WTC11 (cell line): ENCODE data around the gene ADARB2. TPM values are rescaled to one million over a fixed set of nuclear protein-coding genes. Genes with fewer than 3 reads are reported as not detected.
A peak's percentile ranks its signal among the peaks of the same experiment; 100 is the strongest.

Experiments
- ATAC-seq: fragments of 200-7000 bp; cut with Tn5 transposase; 2 replicates; pipeline ENCODE4 v1.10.0; 2021; ENCODE audit warnings: mild to moderate bottlenecking, moderate library complexity
- CTCF ChIA-PET: fragments of 300-600 bp; sonication (Branson Sonifier 250); formaldehyde crosslinking; loops from one replicate; lab custom pipeline; 2021; ENCODE audit warnings: antibody characterized with exemption; lab: Charles Lee
- POLR2A ChIA-PET: fragments of 350-600 bp; sonication (Branson Sonifier 250); formaldehyde crosslinking; loops from one replicate; lab custom pipeline; 2021; ENCODE audit warnings: antibody characterized with exemption; lab: Charles Lee
- DNase-seq: peaks from one replicate; pipeline ENCODE4 v3.0.0; 2021; ENCODE audit warnings: low spot score
- H3K27ac Mint-ChIP-seq: 2 replicates; pipeline ENCODE4 v1.8.0; 2021; ENCODE audit warnings: mixed read lengths
- H3K27me3 Mint-ChIP-seq: 2 replicates; pipeline ENCODE4 v1.8.0; 2021; ENCODE audit warnings: low read depth, mild to moderate bottlenecking, moderate library complexity, mixed read lengths
- H3K36me3 Mint-ChIP-seq: 2 replicates; pipeline ENCODE4 v1.8.0; 2021; ENCODE audit warnings: mixed read lengths
- H3K4me1 Mint-ChIP-seq: 2 replicates; pipeline ENCODE4 v1.8.0; 2022; ENCODE audit warnings: mixed read lengths
- H3K4me3 Mint-ChIP-seq: 2 replicates; pipeline ENCODE4 v1.8.0; 2021; ENCODE audit warnings: mild to moderate bottlenecking, moderate library complexity, mixed read lengths
- H3K9me3 Mint-ChIP-seq: 2 replicates; pipeline ENCODE4 v1.8.0; 2021; ENCODE audit warnings: mixed read lengths
- CBFB ChIP-seq: sonication (generic); formaldehyde crosslinking; IDR thresholded peaks from 2 replicates; pipeline ENCODE4 v1.8.1; 2022; ENCODE audit warnings: mild to moderate bottlenecking, low read depth, missing genetic modification reagents
- EMX1 ChIP-seq: fragments of 250-450 bp; sonication (Bioruptor Pico); IDR thresholded peaks from 2 replicates; pipeline ENCODE4 v1.8.0; 2021; ENCODE audit warnings: mild to moderate bottlenecking
- JAZF1 ChIP-seq: fragments of 250-450 bp; sonication (Bioruptor Pico); IDR thresholded peaks from 2 replicates; pipeline ENCODE4 v1.9.0; 2021; ENCODE audit warnings: moderate library complexity, mild to moderate bottlenecking, inconsistent platforms
- JUN ChIP-seq: sonication (generic); formaldehyde crosslinking; IDR thresholded peaks from 2 replicates; pipeline ENCODE4 v1.8.0; 2023; ENCODE audit warnings: mild to moderate bottlenecking, missing genetic modification reagents
- MYBL2 ChIP-seq: sonication (generic); formaldehyde crosslinking; IDR thresholded peaks from 2 replicates; pipeline ENCODE4 v1.8.1; 2023; ENCODE audit warnings: mild to moderate bottlenecking, moderate library complexity, missing genetic modification reagents
- NFYB ChIP-seq: sonication (generic); formaldehyde crosslinking; conservative IDR thresholded peaks from 2 replicates; pipeline ENCODE4 v1.8.0; 2022; ENCODE audit warnings: low read depth, missing genetic modification reagents
- PREB ChIP-seq: sonication (generic); formaldehyde crosslinking; IDR thresholded peaks from 2 replicates; pipeline ENCODE4 v1.8.1; 2022; ENCODE audit warnings: mild to moderate bottlenecking, missing genetic modification reagents, moderate library complexity, borderline replicate concordance
- SP1 ChIP-seq: sonication (generic); formaldehyde crosslinking; conservative IDR thresholded peaks from 2 replicates; pipeline ENCODE4 v1.8.1; 2022; ENCODE audit warnings: missing genetic modification reagents
- TEAD4 ChIP-seq: sonication (generic); formaldehyde crosslinking; IDR thresholded peaks from 2 replicates; pipeline ENCODE4 v1.8.0; 2022; ENCODE audit warnings: mild to moderate bottlenecking, missing genetic modification reagents
- USF1 ChIP-seq: sonication (generic); formaldehyde crosslinking; IDR thresholded peaks from 2 replicates; pipeline ENCODE4 v1.8.0; 2022; ENCODE audit warnings: mild to moderate bottlenecking, missing genetic modification reagents
- USF2 ChIP-seq: sonication (generic); formaldehyde crosslinking; IDR thresholded peaks from 2 replicates; pipeline ENCODE4 v1.8.1; 2023; ENCODE audit warnings: mild to moderate bottlenecking, missing genetic modification reagents, moderate library complexity
- ZNF423 ChIP-seq: fragments of 250-450 bp; sonication (Bioruptor Pico); IDR thresholded peaks from 2 replicates; pipeline ENCODE4 v2.1.2; 2022; ENCODE audit warnings: mild to moderate bottlenecking, moderate library complexity
- total RNA-seq: library from RNA; stranded (reverse); gene quantifications from 3 replicates; pipeline ENCODE4 v1.2.3, GENCODE V29; 2021
- TF ChIP-seq, protein P1 (sequence below): sonication (generic); formaldehyde crosslinking; IDR thresholded peaks from 2 replicates; pipeline ENCODE4 v1.8.1; 2022; ENCODE audit warnings: low read depth, missing genetic modification reagents, borderline replicate concordance
- TF ChIP-seq, protein P2 (sequence below): sonication (generic); formaldehyde crosslinking; IDR thresholded peaks from 2 replicates; pipeline ENCODE4 v1.8.0; 2023; ENCODE audit warnings: mild to moderate bottlenecking, missing genetic modification reagents
- TF ChIP-seq, protein P3 (sequence below): sonication (generic); formaldehyde crosslinking; IDR thresholded peaks from 2 replicates; pipeline ENCODE4 v1.8.1; 2022; ENCODE audit warnings: mild to moderate bottlenecking, moderate library complexity, missing genetic modification reagents
- TF ChIP-seq, protein P4 (sequence below): sonication (generic); formaldehyde crosslinking; IDR thresholded peaks from 2 replicates; pipeline ENCODE4 v1.8.1; 2023; ENCODE audit warnings: mild to moderate bottlenecking, missing genetic modification reagents, moderate library complexity

ADARB2 gene
- total RNA-seq, 1 experiment from 2014 or later: 3.7 TPM

- Mint-ChIP-seq H3K4me1 (peaks cover 24% of the 10 kb centered on the region), H3K27me3 (no peaks in the 10 kb centered on the region; the same call in 1 of the 2 replicates), H3K9me3 (no peaks in the 10 kb centered on the region), H3K4me3 (no peak overlapping the region), H3K36me3 (no peaks in the 10 kb centered on the region), H3K27ac (no peak overlapping the region)
- no peak for ATAC-seq
- DNase-seq: no peak
- CTCF ChIA-PET: no interaction called here
- TF ChIP-seq JAZF1 (CRISPR knock-in tag) (no peak), PREB (CRISPR knock-in tag) (no peak), SP1 (CRISPR knock-in tag) (no peak), CBFB (CRISPR knock-in tag) (no peak), ZNF423 (CRISPR knock-in tag) (no peak), TEAD4 (no peak), MYBL2 (no peak), EMX1 (CRISPR knock-in tag) (no peak), JUN (CRISPR knock-in tag) (no peak)
- TF ChIP-seq, protein P1, sequence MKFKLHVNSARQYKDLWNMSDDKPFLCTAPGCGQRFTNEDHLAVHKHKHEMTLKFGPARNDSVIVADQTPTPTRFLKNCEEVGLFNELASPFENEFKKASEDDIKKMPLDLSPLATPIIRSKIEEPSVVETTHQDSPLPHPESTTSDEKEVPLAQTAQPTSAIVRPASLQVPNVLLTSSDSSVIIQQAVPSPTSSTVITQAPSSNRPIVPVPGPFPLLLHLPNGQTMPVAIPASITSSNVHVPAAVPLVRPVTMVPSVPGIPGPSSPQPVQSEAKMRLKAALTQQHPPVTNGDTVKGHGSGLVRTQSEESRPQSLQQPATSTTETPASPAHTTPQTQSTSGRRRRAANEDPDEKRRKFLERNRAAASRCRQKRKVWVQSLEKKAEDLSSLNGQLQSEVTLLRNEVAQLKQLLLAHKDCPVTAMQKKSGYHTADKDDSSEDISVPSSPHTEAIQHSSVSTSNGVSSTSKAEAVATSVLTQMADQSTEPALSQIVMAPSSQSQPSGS (CRISPR knock-in tag): no peak
- TF ChIP-seq, protein P2, sequence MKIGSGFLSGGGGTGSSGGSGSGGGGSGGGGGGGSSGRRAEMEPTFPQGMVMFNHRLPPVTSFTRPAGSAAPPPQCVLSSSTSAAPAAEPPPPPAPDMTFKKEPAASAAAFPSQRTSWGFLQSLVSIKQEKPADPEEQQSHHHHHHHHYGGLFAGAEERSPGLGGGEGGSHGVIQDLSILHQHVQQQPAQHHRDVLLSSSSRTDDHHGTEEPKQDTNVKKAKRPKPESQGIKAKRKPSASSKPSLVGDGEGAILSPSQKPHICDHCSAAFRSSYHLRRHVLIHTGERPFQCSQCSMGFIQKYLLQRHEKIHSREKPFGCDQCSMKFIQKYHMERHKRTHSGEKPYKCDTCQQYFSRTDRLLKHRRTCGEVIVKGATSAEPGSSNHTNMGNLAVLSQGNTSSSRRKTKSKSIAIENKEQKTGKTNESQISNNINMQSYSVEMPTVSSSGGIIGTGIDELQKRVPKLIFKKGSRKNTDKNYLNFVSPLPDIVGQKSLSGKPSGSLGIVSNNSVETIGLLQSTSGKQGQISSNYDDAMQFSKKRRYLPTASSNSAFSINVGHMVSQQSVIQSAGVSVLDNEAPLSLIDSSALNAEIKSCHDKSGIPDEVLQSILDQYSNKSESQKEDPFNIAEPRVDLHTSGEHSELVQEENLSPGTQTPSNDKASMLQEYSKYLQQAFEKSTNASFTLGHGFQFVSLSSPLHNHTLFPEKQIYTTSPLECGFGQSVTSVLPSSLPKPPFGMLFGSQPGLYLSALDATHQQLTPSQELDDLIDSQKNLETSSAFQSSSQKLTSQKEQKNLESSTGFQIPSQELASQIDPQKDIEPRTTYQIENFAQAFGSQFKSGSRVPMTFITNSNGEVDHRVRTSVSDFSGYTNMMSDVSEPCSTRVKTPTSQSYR (CRISPR knock-in tag): no peak
- TF ChIP-seq, protein P3, sequence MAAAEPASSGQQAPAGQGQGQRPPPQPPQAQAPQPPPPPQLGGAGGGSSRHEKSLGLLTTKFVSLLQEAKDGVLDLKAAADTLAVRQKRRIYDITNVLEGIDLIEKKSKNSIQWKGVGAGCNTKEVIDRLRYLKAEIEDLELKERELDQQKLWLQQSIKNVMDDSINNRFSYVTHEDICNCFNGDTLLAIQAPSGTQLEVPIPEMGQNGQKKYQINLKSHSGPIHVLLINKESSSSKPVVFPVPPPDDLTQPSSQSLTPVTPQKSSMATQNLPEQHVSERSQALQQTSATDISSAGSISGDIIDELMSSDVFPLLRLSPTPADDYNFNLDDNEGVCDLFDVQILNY (CRISPR knock-in tag): no peak
- POLR2A ChIA-PET: no interaction called here
Measured at GRCh38 chr10:1527951-1528350, 209.4 kb downstream of the ADARB2 start.

DNA sequence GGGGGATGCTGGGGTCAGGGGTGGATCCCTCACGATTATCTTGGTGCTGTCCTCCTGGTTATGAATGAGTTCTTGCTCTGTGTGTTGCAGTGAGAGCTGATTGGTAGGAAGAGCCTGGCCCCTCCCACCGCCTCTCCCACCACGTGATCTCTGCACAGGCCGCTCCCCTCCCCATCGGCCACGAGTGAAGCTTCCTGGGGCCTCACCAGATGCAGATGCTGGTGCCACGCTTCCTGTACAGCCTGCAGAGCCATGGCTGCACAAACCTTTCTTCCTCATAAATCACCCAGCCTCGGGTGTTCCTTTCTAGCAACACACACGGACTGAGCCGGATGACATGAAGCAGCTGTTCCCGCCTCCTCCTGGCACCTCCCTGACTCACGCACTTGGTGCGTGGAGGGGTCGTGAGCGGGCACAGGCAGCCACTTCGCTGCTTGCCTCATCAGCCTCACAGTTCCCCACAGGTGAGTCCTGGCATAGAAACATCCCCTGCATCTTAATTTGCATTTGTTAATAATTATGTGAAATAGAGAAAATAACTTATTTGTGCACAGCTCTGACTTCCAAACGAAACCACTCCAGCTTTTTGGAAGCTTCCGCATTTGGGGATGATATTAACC lies 210.8 kb downstream of the ADARB2 start:
- no peak for DNase-seq
- Mint-ChIP-seq H3K4me3 (no peak overlapping the region; the same call in 1 of the 2 replicates), H3K9me3 (no peaks in the 10 kb centered on the region), H3K36me3 (no peaks in the 10 kb centered on the region), H3K27me3 (no peaks in the 10 kb centered on the region; the same call in 1 of the 2 replicates)
- peak; percentile 51 for ATAC-seq
- no peak for TF ChIP-seq ZNF423 (CRISPR knock-in tag)
- TF ChIP-seq, protein P4, sequence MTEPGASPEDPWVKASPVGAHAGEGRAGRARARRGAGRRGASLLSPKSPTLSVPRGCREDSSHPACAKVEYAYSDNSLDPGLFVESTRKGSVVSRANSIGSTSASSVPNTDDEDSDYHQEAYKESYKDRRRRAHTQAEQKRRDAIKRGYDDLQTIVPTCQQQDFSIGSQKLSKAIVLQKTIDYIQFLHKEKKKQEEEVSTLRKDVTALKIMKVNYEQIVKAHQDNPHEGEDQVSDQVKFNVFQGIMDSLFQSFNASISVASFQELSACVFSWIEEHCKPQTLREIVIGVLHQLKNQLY: no peak
- TF ChIP-seq USF1 (CRISPR knock-in tag): peak; percentile 71
- peak; percentile 85 for TF ChIP-seq USF2
- peak; percentile 62 for TF ChIP-seq NFYB
- TF ChIP-seq, all 79 proteins: peak for 3
- H3K4me1 Mint-ChIP-seq: peaks cover 38% of the 10 kb centered on the region
- POLR2A ChIA-PET: no interaction called here
- H3K27ac Mint-ChIP-seq: no peak overlapping the region
- CTCF ChIA-PET: interaction anchor here (1.1 kb wide), 1 partner anchor 123 kb away, joined by 3 read pairs; no protein-coding TSS in a partner anchor
